Measurements from ENCODE around the gene TRPM3. TPM values are rescaled to one million over a fixed set of nuclear protein-coding genes. Genes with fewer than 3 reads are reported as not detected.

The TRPM3 gene
- total RNA-seq, 1 donor from 2014 or later = not detected

DNA sequence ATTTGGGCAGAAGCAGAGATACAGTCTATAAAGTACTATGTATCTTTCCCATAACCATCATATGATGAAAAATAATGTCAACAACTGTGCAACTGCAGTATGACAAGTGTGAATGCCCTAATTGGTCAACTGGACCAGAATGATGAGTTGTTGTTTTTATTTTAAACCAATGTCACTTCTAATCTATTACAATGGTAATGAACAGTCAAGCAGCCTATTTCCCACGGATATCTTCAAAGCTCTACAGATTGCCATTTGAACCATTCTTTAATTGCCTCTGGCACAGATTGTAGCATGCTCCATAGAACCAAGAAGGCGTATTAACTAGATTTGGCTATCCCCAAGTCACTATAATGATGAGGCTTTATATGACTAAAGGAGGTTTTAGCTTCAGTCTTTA, 233.6 kb downstream of the TRPM3 start:
- no peaks in the 10 kb centered on the region for H3K9me3 Mint-ChIP-seq
- H3K27me3 Mint-ChIP-seq (ENCODE audit: low read depth) = no peaks in the 10 kb centered on the region

DNA sequence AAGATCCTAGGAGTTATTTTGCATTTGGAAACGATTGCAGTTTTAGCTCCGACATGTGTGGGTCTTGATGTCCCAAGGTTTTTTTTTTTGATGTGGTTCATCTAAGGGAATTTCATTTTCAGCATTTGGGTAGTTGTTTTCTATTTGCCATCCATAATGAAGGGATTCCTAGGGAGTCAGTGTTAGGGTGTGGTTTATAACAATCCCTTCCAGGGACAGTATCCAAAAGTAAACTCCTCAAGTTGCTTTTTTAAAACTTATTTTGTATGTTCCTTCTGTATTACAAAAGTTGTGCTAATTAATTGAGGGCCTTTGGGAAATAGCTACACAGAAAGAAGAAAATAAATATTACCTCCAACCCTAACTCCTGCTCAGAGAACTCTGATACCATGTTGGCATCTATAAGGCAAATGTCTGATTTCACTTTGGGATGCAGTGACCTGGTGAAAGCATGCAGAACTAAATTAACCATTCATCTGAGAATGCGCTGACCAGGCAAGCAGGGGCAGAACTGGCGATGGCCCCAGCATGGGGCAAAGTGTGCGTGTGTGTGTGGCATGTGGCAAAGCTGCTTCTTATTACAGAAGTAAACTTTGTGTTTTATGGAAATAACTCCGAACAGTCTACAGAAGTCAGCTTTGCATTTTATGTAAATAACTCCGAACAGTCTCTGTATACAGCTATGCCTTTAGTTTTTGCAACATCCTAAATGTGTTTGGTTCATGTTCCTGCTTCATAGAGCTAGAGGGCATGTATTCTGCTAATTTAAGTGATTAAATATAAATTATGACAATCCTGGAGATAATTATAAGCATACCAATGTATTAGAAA, 237.2 kb downstream of the TRPM3 start:
- DNase-seq (ENCODE audit: low spot score) = no peak
- no peaks in the 10 kb centered on the region for H3K4me1 Mint-ChIP-seq (ENCODE audit: low read depth)
- no peaks in the 10 kb centered on the region for H3K9me3 Mint-ChIP-seq
- no peak overlapping the region for H3K4me3 Mint-ChIP-seq (ENCODE audit: low read depth)
- H3K27ac Mint-ChIP-seq = no peak overlapping the region
- no peaks in the 10 kb centered on the region for H3K36me3 Mint-ChIP-seq (ENCODE audit: low read depth)
- intact Hi-C loops (cut with micrococcal nuclease) = no loop called here
- H3K27me3 Mint-ChIP-seq (ENCODE audit: low read depth) = no peaks in the 10 kb centered on the region

More for the DNA sequence above, 233.6 kb downstream of the TRPM3 start:
- H3K4me1 Mint-ChIP-seq (ENCODE audit: low read depth) = no peaks in the 10 kb centered on the region
- H3K4me3 Mint-ChIP-seq (ENCODE audit: low read depth) = no peak overlapping the region
- H3K36me3 Mint-ChIP-seq (ENCODE audit: low read depth) = no peaks in the 10 kb centered on the region
- intact Hi-C loops (cut with micrococcal nuclease) = no loop called here
- no peak for DNase-seq (ENCODE audit: low spot score)
- no peak overlapping the region for H3K27ac Mint-ChIP-seq

DNA sequence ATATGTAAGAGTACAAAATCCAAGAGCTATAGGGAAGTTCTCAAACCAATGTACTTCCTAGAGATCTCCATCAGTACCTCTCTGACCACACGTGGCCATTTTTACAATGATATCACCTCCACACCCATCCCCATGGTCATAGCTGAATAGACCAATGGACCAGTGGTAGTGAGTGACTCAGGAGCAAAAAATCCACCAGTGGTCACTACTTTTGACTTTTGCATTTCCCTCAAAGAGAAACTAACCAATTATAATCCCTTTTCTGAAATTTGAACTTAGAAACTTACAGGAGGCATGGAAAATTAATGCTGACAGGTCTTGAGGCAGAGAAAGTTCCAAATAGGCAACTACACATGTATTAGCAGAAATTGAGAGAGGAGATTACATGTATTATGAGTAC, 238.4 kb downstream of the TRPM3 start:
- intact Hi-C loops (cut with micrococcal nuclease) = no loop called here
- Mint-ChIP-seq H3K36me3 (ENCODE audit: low read depth) (no peaks in the 10 kb centered on the region), H3K4me1 (ENCODE audit: low read depth) (no peaks in the 10 kb centered on the region), H3K27ac (no peak overlapping the region), H3K27me3 (ENCODE audit: low read depth) (no peaks in the 10 kb centered on the region), H3K9me3 (no peaks in the 10 kb centered on the region), H3K4me3 (ENCODE audit: low read depth) (no peak overlapping the region)
- no peak for DNase-seq (ENCODE audit: low spot score)

DNA sequence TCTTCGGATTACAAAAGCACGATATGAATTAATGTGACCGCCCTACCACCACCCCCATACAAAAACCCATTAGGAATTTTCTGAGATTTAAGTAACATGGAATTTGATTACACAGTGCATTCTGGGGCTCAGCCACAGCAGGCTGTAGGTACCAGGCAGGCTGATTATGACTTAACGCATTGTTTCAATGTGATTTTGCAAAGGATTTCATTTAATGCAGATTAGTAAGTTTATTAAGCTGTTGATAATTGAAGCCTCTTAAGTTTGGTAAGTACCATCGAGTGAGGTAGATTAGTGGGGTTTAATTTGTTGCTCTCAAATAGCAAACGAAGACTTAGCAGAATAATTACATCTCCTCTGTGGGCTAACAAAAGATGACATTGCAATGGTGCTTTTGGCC, 240.1 kb downstream of the TRPM3 start:
- no peak overlapping the region for H3K27ac Mint-ChIP-seq
- H3K9me3 Mint-ChIP-seq = no peaks in the 10 kb centered on the region
- H3K4me3 Mint-ChIP-seq (ENCODE audit: low read depth) = no peak overlapping the region
- intact Hi-C loops (cut with micrococcal nuclease) = no loop called here
- H3K27me3 Mint-ChIP-seq (ENCODE audit: low read depth) = no peaks in the 10 kb centered on the region
- H3K36me3 Mint-ChIP-seq (ENCODE audit: low read depth) = no peaks in the 10 kb centered on the region
- no peaks in the 10 kb centered on the region for H3K4me1 Mint-ChIP-seq (ENCODE audit: low read depth)
- DNase-seq (ENCODE audit: low spot score) = no peak

GRCh38 chr9:70880535-70880934, 240.9 kb downstream of the TRPM3 start:
- DNase-seq (ENCODE audit: low spot score) = no peak
- no peaks in the 10 kb centered on the region for H3K4me1 Mint-ChIP-seq (ENCODE audit: low read depth)
- no peak overlapping the region for H3K4me3 Mint-ChIP-seq (ENCODE audit: low read depth)
- no peaks in the 10 kb centered on the region for H3K9me3 Mint-ChIP-seq
- intact Hi-C loops (cut with micrococcal nuclease) = no loop called here
- H3K36me3 Mint-ChIP-seq (ENCODE audit: low read depth) = no peaks in the 10 kb centered on the region
- H3K27ac Mint-ChIP-seq = no peak overlapping the region
- no peaks in the 10 kb centered on the region for H3K27me3 Mint-ChIP-seq (ENCODE audit: low read depth)

- Mint-ChIP-seq H3K4me1 (ENCODE audit: low read depth) (no peaks in the 10 kb centered on the region), H3K9me3 (no peaks in the 10 kb centered on the region), H3K27ac (no peak overlapping the region), H3K27me3 (ENCODE audit: low read depth) (no peaks in the 10 kb centered on the region), H3K36me3 (ENCODE audit: low read depth) (no peaks in the 10 kb centered on the region), H3K4me3 (ENCODE audit: low read depth) (no peak overlapping the region)
- no peak for DNase-seq (ENCODE audit: low spot score)
- intact Hi-C loops (cut with micrococcal nuclease) = no loop called here
These were observed 242.8 kb downstream of the TRPM3 start for GRCh38 chr9:70878576-70878975.

DNA sequence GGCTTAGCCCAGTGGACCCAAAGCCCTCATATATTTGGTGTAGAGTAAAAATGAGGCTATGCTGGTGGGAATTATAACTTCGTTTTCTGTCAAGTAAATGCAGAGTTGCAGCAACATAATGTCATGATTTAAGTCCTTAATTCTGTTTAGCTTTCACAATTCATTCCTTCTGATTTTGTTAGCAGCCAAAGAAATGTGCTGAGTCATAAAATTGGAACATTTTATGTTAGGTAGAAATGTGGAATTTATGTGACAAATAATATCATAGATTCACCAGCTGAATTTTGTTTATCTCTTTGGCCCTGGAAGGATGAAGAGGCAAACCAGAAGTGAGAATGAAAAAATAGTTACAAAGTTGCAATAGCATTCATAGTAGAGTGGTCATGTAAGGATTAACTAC, 247.0 kb downstream of the TRPM3 start:
- intact Hi-C loops (cut with micrococcal nuclease) = no loop called here
- H3K9me3 Mint-ChIP-seq = no peaks in the 10 kb centered on the region
- DNase-seq (ENCODE audit: low spot score) = no peak

GRCh38 chr9:70873506-70873905, 247.9 kb downstream of the TRPM3 start:
- DNase-seq (ENCODE audit: low spot score) = no peak
- Mint-ChIP-seq H3K4me1 (ENCODE audit: low read depth) (no peaks in the 10 kb centered on the region), H3K36me3 (ENCODE audit: low read depth) (no peaks in the 10 kb centered on the region), H3K4me3 (ENCODE audit: low read depth) (no peak overlapping the region), H3K9me3 (no peaks in the 10 kb centered on the region), H3K27ac (no peak overlapping the region), H3K27me3 (ENCODE audit: low read depth) (no peaks in the 10 kb centered on the region)
- intact Hi-C loops (cut with micrococcal nuclease) = no loop called here

More for the DNA sequence above, 247.0 kb downstream of the TRPM3 start:
- H3K4me1 Mint-ChIP-seq (ENCODE audit: low read depth) = no peaks in the 10 kb centered on the region
- H3K36me3 Mint-ChIP-seq (ENCODE audit: low read depth) = no peaks in the 10 kb centered on the region
- H3K27ac Mint-ChIP-seq = no peak overlapping the region
- no peak overlapping the region for H3K4me3 Mint-ChIP-seq (ENCODE audit: low read depth)
- H3K27me3 Mint-ChIP-seq (ENCODE audit: low read depth) = no peaks in the 10 kb centered on the region

GRCh38 chr9:70868661-70869652, 252.5 kb downstream of the TRPM3 start:
- no peaks in the 10 kb centered on the region for H3K9me3 Mint-ChIP-seq
- no peaks in the 10 kb centered on the region for H3K4me1 Mint-ChIP-seq (ENCODE audit: low read depth)
- H3K4me3 Mint-ChIP-seq (ENCODE audit: low read depth) = no peak overlapping the region
- no peaks in the 10 kb centered on the region for H3K36me3 Mint-ChIP-seq (ENCODE audit: low read depth)
- DNase-seq (ENCODE audit: low spot score) = no peak
- H3K27me3 Mint-ChIP-seq (ENCODE audit: low read depth) = peaks cover 1% of the 10 kb centered on the region
- intact Hi-C loops (cut with micrococcal nuclease) = no loop called here
- H3K27ac Mint-ChIP-seq = no peak overlapping the region

GRCh38 chr9:70868041-70868440, 253.4 kb downstream of the TRPM3 start:
- peaks cover 1% of the 10 kb centered on the region for H3K27me3 Mint-ChIP-seq (ENCODE audit: low read depth)
- no peaks in the 10 kb centered on the region for H3K36me3 Mint-ChIP-seq (ENCODE audit: low read depth)
- no peaks in the 10 kb centered on the region for H3K9me3 Mint-ChIP-seq
- no peak overlapping the region for H3K27ac Mint-ChIP-seq
- no peak overlapping the region for H3K4me3 Mint-ChIP-seq (ENCODE audit: low read depth)
- DNase-seq (ENCODE audit: low spot score) = no peak
- intact Hi-C loops (cut with micrococcal nuclease) = no loop called here
- H3K4me1 Mint-ChIP-seq (ENCODE audit: low read depth) = no peaks in the 10 kb centered on the region

DNA sequence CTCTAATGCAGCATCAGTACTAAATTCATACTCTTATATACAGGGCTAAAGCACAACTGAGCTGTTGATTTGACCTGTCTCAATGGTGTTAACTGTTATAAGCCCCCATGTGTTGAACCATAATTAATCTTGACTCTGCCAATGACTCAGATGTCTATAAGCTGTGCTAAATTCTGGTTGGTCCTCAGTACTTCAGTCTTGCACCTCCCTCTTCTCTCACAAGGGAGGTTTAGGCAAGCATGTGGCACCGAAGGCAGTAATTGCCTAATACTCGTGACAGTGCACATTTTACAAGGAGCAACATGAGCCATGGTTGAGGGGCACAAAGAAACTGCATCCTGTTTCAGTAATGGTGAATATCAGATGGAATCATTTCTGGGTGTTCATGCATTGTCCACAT, 255.9 kb downstream of the TRPM3 start:
- H3K27me3 Mint-ChIP-seq (ENCODE audit: low read depth) = peaks cover 1% of the 10 kb centered on the region
- no peak overlapping the region for H3K27ac Mint-ChIP-seq
- H3K4me1 Mint-ChIP-seq (ENCODE audit: low read depth) = no peaks in the 10 kb centered on the region
- intact Hi-C loops (cut with micrococcal nuclease) = no loop called here
- H3K4me3 Mint-ChIP-seq (ENCODE audit: low read depth) = no peak overlapping the region
- no peaks in the 10 kb centered on the region for H3K36me3 Mint-ChIP-seq (ENCODE audit: low read depth)
- H3K9me3 Mint-ChIP-seq = no peaks in the 10 kb centered on the region
- no peak for DNase-seq (ENCODE audit: low spot score)

DNA sequence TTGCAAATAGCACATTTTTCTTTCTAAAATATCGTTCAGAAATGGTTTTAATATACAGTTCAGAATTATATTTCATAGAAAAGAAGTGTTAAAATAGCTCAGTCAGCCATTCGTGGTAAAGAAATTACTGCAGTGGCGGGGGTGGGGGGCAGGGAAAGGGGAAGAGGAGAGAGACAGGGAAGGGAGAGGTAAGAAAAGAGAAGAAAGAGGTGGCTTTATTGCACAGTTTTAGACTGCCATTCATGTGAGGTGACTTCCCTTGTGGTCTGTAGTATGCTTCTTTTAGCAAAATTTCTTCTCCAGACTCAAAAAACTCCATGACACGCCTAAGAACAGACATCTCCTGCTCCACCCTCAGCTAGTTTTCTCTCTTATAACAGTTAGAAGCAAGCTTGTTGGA, 259.6 kb downstream of the TRPM3 start:
- intact Hi-C loops (cut with micrococcal nuclease) = no loop called here
- no peak for DNase-seq (ENCODE audit: low spot score)
- H3K27ac Mint-ChIP-seq = no peak overlapping the region
- peaks cover 1% of the 10 kb centered on the region for H3K27me3 Mint-ChIP-seq (ENCODE audit: low read depth)
- H3K4me3 Mint-ChIP-seq (ENCODE audit: low read depth) = no peak overlapping the region
- no peaks in the 10 kb centered on the region for H3K9me3 Mint-ChIP-seq
- no peaks in the 10 kb centered on the region for H3K36me3 Mint-ChIP-seq (ENCODE audit: low read depth)
- H3K4me1 Mint-ChIP-seq (ENCODE audit: low read depth) = no peaks in the 10 kb centered on the region

- H3K4me1 Mint-ChIP-seq (ENCODE audit: low read depth) = no peaks in the 10 kb centered on the region
- H3K36me3 Mint-ChIP-seq (ENCODE audit: low read depth) = no peaks in the 10 kb centered on the region
- H3K27me3 Mint-ChIP-seq (ENCODE audit: low read depth) = peaks cover 1% of the 10 kb centered on the region
- no peak overlapping the region for H3K4me3 Mint-ChIP-seq (ENCODE audit: low read depth)
- H3K9me3 Mint-ChIP-seq = no peaks in the 10 kb centered on the region
- no peak overlapping the region for H3K27ac Mint-ChIP-seq
- no peak for DNase-seq (ENCODE audit: low spot score)
- intact Hi-C loops (cut with micrococcal nuclease) = no loop called here
These were observed 260.0 kb downstream of the TRPM3 start for GRCh38 chr9:70861376-70861775.

All from activated T-helper 2 cell treated with anti-CD3 and anti-CD28 coated beads, Interferon-gamma antibody, Interleukin-2, Interleukin-4, amounts not matched to agents 10 μg/mL and 5 μg/mL and 100 μg/mL, durations not matched to agents 14 hours and 24 hours and 36 hours (primary cell).